Anterior cingulate cortex (tissue), 58 donors: ENCODE measurements around the gene EFNA3.

Experiments used
- DNase-seq, 58 donors: peaks; one replicate each; lab custom pipeline; 2025; lab: John Stamatoyannopoulos, UW

Gene EFNA3

DNA sequence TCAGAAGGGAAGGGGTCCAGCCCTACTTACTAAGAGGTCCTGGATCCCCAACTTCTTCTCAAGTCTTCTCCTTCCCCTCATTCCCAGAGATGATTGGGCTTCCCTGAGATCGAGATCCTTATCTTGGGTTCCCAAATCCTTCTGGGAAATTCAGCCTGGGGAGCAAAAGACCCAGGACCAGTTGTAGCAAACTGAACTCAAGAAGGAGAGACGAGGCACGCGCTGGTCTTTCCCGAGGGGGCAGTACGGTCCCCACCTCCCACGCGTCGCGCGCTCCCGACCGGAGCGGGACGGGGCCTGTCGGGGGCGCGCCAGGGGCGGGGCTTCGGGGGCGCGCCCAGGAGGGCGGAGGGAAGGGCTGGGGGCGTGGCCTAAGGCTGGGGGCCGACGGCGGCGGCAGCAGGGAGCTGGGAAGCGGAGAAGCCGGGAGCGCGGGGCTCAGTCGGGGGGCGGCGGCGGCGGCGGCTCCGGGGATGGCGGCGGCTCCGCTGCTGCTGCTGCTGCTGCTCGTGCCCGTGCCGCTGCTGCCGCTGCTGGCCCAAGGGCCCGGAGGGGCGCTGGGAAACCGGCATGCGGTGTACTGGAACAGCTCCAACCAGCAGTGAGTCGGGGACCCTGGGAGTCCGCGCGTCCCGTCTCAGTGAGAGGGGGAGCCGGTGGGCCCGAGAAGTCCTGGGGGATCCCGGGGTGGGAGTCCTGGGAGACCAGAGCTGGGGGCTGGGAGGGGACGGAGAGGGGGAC, at the start of gene EFNA3:
Gene EFNA3, plus strand, starts transcription at position 369 of the 741 bp plus-strand sequence. Its CDS starts 105 bp downstream, at position 474.
- DNase-seq: peak in 54 of 58 donors; percentile 7 to 83 (median 58)

GRCh38 chr1:155029513-155030242, 49.0 kb upstream of the EFNA3 start:
- DNase-seq: no peak

- peak in 1 of 58 donors; percentile 12 for DNase-seq
These were observed 48.3 kb upstream of the EFNA3 start for GRCh38 chr1:155030243-155030795.

GRCh38 chr1:155030899-155031298, 47.7 kb upstream of the EFNA3 start:
- no peak for DNase-seq

GRCh38 chr1:155032886-155033285, 45.8 kb upstream of the EFNA3 start:
- DNase-seq: no peak

DNA sequence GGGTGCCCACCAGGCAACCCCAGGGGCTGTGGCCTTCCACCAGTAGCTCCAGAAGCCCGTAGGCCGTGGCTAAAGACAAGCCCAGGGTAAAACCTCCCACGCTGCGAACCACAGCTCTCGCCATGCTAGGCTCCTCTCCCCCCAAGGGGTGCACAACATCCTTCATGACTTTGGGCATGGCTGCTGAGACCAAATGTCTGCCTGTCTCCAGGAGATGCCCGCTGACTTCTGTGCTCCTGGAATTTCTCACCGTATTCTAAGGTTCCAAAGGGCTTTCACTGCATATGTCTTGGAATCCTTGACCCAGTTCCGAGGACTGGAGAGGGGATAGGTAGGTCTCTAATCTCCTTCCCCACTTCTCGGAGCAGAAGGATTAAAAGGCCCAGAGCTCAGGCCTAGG, 45.1 kb upstream of the EFNA3 start, which contains the start of the genes DCST1 and DCST2:
Gene DCST1, plus strand, starts transcription at position 301 of the 400 bp plus-strand sequence. CDS start 213 bp downstream, outside the sequence.
Gene DCST2, minus strand, starts transcription at position 258 of the 400 bp plus-strand sequence. Its CDS starts 80 bp downstream, at position 178.
- no peak for DNase-seq

DNA sequence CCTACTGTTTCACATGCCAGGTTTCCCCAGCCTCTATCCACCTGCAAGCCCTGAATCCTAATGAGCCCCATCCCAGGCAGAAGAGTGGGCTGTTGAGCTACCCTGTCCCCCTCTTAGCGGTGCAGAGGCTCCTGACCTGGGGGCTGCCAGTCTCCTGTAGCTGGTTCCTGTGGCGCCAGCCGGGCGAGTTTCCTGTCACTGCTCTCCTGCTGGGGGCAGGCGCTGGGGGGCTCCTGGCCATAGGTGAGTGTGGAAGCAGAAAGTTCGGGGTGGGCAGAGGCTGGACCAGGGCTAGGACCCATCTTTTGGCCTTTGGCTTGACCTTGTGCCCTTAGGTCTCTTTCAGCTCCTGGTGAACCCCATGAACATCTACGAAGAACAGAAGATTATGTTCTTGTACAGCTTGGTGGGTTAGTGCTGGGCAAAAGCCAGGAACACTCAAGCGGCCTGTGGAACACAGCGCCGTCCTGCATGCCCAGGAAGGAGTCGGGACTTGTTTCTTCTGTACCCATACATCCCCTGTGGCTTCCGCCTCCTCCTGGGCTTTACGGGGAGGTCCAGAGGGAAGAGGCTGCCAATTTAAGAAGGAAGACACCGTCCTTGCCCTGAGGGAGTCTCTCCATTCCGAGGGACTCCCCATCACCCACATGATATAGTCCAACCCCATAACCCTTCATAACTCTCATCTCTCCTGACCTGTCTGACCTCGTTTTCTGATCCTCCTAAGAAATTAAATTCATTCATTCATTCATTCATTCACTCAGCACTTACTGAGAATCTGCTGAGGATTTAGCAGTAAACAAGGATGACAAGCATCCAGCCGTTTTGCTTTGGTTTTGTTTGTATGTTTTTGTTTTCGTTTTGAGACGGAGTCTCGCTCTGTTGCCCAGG, 44.1 kb upstream of the EFNA3 start:
- DNase-seq: no peak

DNA sequence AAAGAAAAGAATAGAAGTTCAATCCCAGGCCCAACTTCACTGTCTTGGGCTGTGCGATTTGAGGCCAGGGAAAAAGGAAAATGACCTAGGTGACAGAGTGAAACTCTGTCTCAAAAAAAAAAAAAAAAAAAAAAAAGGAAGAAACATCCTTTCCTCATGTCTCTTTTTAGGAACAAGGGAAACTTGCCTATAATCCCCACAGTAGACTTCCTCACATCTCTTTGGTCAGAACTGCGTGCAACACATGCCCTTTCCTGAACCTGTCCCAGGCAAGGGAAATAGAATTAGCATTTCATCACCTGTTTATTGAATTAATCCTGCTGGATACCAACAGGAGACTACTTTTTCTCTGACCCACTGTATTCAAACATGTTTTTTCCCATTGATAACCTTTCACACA, 42.7 kb upstream of the EFNA3 start:
- no peak for DNase-seq

GRCh38 chr1:155037043-155037442, 41.6 kb upstream of the EFNA3 start:
- no peak for DNase-seq

DNA sequence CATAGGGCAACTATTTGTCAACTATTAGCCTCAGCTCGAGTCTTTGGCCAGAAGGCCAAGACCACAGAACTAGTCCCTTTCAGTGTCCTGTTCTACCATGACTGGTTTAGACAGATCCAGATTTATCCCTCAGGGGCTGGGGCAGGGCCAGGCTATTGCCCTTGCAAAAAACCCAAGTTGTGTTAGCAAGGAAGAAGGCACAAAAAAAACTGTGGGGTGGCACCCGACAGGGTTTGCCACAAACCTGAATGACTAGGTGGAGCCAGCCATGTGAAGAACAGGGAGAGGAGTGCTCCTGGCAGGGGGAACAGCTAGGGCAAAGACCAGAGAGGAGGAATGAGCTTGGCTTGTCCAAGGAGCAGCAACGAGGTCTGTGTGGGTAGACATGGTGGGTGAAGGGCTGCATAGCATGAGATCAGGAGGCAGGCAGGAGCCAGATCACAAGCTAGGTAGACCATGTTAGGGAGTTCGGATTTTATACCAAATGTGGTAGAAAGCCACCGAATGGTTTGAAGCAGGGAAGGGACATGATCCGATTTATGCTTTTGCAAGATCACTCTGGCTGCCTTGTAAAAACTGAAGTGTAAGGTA, 40.7 kb upstream of the EFNA3 start:
- DNase-seq: no peak

DNA sequence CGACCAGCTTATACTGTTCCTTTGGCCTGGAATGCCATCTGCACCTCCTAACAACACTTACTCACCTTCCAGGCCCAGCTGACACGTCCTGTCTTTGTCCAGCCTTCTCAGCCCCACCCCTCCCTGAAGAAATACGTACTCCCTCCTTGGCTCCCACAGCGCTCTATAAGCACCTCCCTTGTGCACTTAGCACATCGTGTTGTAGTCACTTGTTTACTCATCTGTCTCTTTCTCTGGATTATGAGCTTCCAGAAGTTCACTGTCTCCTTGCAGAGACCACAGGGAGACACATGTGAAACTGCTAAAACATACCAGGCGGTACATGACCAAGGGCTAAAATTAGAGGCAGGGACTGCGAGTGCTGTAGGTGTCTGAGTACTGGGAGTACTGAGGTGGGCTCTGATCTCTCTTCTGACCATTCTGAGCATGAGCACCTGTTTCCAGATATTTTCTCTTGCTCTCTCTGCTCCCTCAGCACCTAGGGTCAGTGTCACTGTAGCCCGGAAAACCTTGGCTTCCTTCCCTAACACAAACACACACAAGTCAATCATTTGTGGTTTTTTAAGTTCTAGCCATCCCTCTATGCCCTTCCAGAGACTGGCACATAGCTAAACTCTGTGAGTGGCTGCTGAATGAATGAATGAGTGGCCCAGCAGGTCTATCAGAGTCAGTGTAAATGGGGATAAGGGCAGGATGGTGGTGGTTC, 39.9 kb upstream of the EFNA3 start:
- DNase-seq: no peak

- DNase-seq: no peak
These were observed 39.3 kb upstream of the EFNA3 start for GRCh38 chr1:155039308-155039669.

GRCh38 chr1:155040358-155041093, 38.1 kb upstream of the EFNA3 start:
- DNase-seq: no peak

GRCh38 chr1:155042789-155043188, 35.8 kb upstream of the EFNA3 start:
- DNase-seq: no peak

- no peak for DNase-seq
These were observed 35.3 kb upstream of the EFNA3 start for GRCh38 chr1:155043301-155043702.

DNA sequence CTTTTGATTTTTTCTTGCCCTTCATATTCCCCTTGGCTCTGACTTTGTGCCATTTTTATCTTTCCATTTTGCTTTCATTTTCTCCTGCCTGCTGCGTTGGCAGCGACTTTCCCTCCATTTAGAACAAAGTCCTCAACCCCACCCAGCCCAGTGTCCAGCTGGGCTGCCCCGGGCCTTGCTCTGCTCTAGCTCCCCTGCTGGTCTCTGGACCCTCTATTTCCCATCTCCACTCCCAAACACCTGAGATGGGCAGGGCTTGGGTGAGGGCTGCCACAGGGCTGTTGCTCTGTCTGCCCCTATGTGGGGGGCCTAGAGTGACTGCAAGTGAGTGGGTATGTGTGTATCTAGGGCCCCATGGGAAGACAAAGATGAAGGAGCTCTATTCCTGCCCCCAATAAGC, 34.8 kb upstream of the EFNA3 start:
- DNase-seq: no peak

DNA sequence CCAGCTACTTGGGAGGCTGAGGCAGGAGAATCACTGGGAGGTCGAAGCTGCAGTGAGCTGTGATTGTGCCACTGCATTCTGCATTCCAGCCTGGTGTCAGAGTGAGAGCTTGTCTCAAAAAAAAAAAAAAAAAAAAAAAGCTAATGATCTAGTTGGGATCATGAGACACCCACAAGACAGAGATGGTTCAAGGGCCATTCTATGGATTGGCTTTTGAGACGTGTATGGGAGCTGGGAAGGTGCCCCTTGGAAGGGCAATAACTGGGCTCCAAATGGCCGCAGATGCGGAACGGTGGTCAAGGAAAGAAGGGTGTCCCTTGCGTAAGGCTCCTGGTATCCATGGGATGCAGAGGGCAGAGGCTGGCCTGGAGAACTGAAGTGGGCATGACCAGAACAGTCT, 34.3 kb upstream of the EFNA3 start:
- no peak for DNase-seq

DNA sequence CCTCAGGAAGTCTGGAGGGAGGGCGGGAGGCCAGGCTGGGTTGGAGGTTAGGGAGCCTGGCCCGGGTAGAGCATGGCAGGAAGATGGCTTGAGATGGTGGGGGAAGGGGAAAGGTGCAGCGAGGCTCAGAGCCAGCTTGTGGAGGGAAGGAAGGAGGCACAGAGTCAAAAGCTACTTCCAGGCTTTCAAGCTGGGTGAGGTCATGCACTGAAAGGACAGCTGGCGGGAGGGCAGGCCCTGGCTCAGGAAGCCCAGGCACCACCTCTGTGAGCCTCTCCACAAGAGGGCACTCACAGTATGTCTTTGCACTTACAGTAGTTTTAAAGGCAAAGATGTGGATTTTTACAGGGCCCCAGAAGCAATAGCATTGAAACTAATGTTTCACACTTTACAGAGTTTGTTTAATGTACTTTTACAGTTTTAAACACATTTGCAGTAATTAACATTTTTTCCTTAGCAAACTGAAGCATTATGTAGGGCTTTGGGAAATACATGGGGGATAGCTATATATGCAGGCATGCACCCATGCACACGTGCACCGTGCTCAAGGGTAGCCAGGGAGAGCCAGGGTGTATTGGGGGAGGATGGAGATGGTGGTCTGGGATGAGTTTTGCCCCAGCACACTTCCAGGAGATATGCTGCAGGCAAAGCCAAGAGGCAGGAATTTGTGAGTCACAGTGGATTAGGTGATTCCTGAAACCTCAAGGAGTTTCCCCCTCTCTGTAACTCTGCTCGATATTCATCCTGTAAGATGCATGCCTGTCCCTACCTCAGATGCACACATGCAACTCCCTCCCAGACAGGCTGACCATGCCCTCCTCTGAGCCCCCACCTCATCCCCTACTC, 33.6 kb upstream of the EFNA3 start:
- peak in 51 of 58 donors; percentile 2 to 78 (median 49) for DNase-seq
